HG02588 (cell line): Measurements from ENCODE around the gene MMP1.

Source experiments
- ATAC-seq: cut with Tn5 transposase; IDR thresholded peaks from one replicate; pipeline ENCODE4 v1.9.1; 2021; ENCODE audit warnings: mild to moderate bottlenecking, moderate library complexity; ENCODE audit not compliant: unreplicated experiment

The MMP1 gene

DNA sequence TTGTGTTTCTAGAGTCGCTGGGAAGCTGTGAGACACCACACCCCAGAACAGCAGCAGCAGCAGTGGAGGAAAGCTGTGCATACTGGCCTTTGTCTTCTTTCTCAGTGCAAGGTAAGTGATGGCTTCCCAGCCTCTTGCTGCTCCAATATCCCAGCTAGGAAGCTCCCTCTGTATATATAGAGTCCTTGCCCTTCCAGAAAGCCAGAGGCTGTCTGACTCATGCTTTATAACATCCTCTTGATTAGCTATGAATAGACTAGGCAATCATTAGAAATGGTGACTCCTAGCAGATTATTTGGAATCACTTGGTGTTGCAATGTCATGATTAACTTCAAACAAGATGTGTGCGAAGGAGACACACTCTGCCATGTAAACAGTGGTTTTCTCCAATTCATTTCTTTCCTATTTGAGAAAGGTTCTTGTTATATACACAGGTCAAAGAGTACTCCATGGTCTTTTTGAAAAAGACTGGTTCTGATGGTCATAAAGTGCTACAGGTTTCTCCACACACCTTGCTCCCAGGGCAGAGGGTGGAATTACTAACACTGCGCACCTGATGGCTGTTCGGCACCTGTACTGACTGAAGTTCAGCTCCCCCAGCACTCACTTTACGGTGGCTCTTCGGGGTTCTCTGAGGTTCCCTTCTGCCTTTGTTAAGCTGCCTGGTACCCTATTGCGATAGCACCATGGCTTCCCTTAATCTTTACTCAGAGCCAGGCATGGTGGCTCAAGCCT is at the start of gene MMP1:
MMP1 (minus strand) TSS at position 149 of the 735 bp plus-strand sequence; CDS start at position 81, 68 bp downstream.
- no peak for ATAC-seq

DNA sequence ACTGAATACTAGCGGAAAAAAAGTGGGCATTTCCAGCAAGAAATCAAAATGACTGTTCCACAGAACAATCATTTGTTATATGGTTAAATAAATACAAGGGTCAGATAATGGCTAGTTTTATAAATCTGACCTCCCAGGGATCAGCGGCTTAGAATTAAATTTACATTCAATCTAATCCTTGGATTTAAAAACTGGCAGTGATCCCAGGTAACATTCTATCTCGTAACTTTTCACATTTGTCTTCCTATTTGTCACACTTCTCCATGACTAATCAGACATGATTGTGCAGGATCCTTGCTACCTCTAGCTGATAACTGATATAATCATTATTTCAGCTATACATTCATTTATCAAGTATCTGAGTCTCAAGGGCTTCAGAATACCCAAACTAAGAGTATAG is 48.3 kb upstream of the MMP1 start:
- no peak for ATAC-seq

DNA sequence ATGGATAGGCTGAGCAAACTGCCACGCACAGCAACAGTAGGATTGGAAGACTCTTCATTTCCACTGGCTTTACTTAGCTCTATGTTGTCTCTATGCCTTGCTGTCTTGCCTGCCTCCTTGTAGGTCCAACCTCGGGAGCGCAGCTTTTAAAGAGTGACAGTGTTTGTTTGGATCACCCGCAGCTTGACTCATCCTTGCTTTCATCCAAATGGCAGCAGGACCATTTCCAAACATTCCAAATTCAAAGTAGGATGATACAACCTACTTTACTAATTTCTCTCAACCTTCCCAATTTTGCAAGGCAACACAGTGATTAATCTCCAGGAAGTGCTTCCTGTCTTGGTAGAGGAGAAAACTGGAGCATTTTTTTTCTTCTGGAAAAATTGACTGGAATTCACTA is 45.5 kb upstream of the MMP1 start, which contains the start of gene MMP3:
MMP3 (minus strand) TSS at position 121 of the 400 bp plus-strand sequence; CDS start at position 58, 63 bp downstream.
- ATAC-seq = no peak

DNA sequence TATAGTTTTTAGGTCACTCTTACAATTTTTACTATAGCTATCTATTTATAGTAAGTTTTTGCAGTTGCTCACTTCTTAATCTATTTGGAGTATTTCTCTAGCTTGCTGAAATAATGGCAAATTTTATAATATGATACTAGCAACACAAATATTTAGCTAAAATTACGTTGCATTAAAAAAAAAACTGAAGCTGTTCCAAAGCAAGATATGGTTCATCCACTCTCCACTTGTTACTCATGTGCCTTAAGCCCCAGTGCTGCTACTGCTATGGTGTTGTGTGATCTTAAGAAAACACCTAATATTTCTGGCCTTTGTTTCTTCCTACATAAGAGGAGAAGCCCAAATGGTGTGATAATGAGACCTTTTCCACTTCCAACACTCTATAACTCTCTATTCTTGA is 45.0 kb upstream of the MMP1 start:
- ATAC-seq = no peak

DNA sequence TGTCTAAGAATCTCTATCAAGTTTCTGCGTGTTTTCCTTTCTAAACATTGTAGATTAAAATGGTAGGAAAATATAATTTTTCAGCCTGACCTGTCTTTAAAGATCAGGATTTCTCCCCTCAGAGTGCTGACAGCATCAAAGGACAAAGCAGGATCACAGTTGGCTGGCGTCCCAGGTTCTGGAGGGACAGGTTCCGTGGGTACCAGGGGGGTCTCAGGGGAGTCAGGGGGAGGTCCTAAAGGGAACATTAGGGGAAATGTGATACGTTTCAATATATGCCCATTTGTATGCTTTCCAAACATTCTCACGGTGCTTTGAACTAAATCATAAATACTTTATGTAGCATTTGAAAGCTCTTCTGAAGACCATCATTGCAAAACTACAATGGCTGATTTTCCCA is 42.1 kb upstream of the MMP1 start:
- ATAC-seq = no peak

DNA sequence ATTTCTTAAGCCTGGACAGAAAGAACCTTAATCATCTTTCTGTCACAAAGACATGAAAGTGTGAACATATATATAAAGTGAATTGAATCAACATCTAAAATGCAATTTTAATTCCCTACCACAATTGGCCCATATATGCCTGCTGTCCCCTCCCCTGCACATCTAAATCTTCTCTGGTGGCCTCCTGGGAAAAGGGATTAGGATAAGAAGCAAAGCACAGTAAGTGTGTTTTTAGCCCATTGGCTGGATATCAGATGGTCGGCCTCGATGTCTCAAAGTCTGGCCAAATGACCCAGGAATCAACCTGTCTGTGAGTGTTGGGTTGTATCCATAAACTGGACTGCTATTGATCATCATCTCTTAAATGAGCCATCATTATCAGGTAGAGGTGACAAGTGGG is 39.7 kb upstream of the MMP1 start:
- no peak for ATAC-seq

DNA sequence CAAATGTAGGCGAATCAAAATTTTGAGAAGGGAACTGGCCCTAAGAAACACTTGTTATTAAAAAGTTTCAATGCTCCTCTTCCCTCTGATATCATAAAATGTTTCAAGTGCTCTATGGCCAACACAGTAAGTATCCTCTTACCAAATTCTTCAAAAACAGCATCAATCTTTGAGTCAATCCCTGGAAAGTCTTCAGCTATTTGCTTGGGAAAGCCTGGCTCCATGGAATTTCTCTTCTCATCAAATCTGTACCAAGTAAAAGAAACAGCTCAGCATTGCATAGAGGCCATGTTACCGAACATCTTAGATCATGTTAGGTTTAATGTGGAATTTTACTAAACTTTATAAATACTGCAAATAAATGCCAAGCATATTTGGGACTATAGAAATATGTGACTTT is 39.2 kb upstream of the MMP1 start:
- no peak for ATAC-seq

DNA sequence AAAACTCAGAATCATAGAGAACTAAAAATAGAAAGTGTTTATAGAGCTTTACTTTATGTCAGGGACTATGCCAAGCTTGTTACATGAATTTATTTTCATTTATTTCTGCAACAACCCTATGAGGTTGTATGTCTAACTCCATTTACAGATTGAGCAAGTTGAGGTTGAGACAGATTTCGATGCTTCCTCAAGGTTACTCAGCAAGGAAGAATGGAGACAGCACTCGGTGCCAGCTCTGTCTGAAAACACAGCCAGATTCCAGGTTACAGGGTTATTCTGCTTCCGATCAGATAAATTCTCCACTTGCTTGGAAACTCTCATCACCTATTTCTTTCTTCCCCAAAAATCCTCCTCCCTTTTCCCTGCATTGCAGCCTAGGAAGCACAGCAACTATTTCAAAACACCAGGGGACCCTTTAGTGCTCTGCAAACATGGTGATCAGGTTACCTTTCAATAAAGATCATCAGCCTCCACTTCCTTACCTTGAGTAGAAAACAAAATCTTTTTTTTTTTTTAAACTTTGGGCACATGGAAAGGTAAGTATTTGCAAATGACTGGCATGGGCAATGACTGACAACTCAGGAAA is 38.4 kb upstream of the MMP1 start:
- no peak for ATAC-seq

DNA sequence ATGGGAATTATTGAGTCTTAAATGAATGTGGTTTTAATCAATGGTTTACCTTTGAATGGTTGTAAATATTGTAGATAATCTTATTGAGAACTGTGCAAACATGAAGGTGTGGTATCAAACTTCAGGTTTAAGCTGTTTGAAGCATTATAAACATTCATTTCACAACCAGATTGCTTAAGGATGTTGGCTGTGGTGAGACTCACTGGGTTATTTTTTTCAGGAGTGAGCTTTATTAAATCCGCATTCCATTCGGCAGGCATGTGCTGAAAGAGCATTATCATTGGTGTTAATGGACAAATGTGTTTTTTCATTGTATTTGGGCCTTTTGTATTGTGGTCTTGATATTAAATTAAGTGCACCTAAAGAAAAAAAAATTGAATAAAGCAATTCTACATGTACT is 35.8 kb upstream of the MMP1 start:
- no peak for ATAC-seq

DNA sequence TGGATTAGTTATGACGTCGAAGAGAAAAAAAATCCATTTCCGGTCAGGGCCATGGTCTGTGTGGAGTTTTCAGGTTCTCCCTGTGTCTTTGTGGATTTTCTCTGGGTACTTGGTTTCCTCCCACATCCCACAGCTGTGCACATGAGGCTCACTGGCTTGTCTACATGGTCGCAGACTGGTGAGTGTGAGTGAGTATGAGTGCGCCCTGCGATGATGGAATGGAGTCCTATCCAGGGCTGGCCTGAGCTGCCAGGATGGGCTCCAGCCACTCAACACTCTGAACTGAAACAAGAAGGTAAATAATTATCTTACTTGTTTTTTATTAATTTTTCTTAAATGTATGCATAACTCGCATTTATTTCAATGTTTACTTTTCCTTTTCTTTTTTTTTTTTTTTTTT is 34.7 kb upstream of the MMP1 start:
- no peak for ATAC-seq

DNA sequence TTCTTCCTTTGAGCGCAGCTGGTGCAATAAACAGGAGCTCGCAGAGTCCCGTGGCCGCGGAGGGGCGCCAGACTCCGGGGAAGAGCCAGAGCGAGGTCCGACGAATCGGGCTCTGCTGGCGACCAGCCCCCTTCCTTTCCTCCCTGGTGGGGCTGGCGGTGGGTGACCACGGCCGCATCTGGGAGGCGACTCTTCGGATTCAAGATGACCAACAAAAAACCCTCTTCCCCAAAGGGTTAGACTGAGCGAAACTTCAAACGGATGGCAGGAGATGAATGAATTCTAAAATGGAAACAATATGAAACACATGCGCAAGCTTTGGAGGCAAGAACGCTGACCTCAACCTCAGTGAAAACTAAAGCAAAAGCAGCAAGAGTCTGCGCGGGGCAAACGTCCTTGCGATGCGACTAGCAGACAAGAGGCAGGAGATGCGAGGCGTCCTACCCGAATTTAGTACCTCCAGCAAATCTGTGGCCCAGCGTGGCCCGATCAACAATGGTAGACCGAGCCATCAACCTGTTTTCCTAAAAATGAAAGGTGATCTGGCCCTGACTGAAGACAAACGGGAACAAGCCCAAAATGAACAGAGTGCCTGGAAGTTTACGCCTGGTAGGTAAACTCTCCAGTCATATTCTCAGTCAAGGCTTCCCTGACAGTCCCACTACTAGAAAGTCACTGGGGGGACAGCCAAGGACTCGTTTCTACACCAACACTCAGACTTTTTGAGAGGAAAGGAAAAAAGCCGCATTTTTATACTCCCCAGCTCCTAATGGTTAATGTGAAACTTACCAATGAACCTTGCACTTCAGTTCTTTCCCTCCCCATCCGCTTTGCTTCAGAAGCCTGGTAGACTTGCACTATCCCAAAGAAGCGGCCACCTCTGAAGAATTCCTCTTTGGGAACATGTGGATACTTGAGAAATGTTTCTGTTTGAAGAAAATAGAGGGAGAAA is 33.8 kb upstream of the MMP1 start:
- no peak for ATAC-seq

DNA sequence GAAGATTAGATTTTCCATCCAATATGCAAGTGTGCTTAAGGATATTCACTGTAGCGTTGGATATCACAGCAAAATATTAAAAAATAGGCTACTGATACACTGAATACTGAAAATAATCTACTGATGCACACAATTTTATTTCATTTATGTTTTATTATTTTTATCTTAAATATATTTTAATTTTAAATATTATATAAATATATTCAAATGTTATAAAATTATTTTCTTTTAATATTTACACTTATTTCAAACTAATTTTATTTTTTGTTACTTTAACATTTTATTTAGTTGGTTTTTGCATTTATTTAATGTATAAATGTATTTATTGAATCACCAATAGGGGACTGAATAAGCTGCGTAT is 33.1 kb upstream of the MMP1 start:
- no peak for ATAC-seq

DNA sequence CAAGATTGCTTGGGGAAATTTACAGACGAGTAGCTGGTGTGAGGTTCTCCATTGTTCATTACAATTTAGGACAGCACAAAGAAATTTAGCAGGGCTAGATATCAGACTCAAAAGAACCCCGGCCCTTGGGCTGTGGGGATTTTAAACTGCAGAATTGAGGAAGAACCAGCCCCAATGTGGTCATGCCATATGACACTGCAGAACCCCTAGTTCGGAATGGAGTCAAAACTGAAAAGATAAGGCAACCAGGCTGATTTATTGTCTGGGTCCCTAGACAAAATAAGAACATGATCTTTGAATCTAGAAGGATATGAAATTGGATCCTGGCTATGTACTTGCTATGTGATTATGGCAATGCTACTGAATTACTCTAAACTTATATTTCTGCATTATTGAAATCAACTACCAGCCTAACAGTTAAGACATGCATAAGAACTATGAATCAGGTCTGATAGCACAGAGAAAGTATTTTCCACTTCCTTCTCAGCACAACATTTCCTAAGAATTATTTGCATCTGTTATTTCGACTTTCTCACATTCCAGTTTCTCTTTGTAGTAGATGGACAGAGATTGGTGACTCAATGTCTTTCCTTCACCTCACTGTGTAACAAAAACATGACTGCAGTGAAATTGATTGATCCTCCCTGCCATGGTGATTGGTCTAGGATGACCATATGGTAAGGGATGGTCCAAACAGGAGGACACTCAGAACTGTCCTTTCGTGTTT is 32.2 kb upstream of the MMP1 start:
- no peak for ATAC-seq

DNA sequence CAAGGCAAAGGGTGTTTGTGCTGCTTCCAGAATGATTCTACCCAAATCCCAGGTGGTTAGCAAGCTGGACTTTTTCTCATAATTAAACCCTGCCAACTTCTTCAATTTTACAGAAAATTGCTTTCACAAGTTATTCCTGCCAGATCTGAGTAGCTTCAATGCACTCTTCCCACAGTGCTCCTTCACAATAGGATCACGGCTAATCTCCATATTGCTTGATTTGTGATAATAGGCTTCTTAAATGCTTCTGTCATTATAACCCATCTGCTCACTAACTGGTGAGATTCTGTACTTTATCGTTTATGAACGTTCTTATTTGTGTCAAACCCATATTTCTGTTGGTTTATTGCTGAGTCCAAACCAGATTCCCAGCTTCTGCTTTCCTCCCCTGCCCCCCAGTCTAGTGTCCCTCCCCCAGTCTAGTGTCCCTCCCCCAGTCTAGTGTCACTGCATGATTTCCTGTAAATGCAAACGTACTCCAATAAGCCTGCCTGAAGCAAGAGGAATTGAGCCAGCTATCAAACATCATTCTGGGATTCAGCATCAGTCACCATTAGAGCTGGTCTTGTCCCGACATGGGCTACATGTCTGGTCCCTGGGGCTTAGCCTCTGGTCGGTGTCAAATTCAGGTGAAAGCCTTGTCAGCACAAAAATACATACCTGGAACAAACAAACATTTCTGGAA is 31.5 kb upstream of the MMP1 start:
- ATAC-seq = no peak

DNA sequence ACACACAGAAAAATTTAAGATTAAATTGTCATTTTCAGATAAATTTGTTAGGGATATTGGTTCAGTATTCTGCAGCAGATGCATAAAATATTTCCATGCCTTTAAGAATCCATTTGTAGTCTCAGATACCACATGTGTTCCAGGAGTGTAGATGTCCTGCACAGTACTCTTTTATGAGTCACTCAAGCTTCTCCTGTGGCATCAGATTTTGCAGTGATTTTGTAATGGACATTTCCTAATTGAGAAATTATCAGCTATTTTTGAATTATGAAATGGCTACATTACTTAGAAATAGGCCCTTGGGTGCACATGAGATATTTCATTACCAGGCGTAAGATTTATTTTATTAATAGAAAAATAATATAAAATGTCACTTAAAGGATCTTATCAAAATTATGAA is 26.6 kb upstream of the MMP1 start:
- ATAC-seq = no peak

DNA sequence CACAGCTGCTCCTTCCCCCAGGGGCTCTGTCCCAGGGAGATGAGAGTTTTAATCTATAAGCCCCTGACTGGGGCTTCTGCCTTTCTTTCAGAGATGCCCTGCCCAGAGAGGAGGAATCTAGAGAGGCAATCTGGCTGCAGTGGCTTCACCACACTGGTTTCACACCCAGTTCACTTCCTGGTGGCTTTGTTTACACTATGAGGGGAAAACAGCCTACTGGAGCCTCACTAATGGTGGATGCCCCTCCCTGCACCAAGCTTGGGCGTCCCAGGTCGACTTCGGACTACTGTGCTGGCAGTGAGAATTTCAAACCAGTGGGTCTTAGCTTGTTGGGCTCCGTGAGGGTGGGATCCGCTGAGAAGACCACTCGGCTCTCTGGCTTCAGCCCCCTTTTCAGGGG is 21.5 kb upstream of the MMP1 start:
- no peak for ATAC-seq

DNA sequence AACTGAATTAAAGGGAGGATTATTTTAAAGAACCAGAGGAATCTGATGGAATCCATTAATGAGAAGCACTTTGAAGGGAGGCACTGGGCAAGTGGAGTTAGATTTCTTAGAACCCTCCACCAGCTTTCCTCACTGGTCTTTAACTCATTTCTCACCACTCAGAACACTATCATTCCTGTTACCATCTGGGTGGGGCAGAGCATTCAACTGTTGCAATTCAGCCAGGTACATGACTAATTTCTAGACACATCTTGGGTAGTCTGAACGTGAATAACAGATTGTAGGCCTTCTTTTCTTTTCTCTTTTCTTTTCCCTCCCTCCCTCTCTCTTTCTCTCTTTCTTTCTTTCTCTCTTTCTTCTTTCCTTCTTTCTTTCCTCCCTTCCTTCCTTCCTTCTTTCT is 15.5 kb upstream of the MMP1 start:
- ATAC-seq = no peak

DNA sequence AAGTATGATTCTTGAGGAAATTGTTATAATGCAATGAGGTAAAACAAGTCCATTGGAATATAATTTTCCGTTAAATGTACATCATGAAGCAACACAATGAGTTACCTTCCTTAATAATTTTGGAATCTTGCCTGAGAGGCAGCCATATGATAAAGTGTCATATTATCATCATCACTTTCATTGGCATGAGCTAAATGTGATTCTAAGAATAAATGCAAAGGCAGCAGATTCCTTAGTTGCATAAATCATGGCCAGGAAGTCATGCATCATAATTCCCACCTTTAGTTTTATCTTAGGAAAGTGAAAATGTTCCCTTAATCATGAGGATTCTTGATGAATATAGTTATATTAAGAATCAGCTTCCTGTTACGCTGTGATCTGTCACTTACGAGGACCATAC is 14.2 kb upstream of the MMP1 start:
- ATAC-seq = no peak

DNA sequence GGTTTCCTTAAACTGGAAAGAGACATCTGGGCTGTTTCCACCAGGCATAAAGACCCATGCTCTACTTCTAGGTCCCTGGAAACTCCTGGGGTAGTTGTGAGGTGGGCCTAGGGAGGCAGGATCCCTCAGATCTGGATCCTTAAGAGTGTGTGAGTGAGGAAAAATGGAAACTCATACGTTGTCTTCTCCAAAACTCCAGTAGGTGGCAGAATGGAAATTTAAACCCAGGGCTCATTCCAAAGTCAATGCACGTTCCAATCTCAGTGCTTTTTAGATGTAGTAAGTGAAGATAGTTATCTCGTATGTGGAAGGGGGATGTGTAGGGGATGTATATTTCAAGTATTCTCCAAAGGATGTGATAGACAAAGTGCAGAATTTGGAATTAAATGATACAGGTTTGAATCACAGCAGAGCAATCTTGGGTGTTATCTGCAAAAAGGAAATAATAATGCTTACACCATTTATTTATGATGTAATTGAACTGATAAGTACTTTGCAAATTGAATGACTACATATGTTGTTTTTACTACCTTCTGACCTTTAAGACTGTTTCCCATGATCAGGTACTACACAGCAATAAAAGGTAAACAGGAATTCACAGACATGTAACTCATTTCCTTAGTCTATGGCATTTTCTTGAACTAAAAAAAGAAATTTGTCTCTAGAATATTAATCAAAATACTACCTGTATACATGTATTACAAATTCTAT is 13.1 kb upstream of the MMP1 start:
- ATAC-seq = no peak

DNA sequence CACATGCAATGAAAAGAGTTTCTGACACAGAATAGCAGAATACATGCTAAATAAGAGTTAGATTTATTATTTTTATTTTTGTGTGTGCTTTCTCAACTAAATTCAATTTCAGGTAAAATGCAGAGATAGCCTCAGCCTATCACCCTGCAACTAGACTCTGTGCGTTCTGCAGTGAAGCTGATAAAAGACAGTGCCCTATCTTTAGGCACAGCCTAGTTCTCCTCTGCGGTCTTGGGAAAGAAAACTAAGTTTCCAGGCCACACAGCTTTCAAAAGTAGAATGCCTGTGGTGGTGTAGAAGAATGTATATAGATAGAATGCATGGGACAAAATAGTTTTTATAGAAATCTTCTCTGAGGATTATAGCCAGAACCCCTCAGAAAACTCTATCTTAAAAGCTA is 12.0 kb upstream of the MMP1 start:
- no peak for ATAC-seq
